HL-60 (cell line): ENCODE measurements around the gene CACNA1I.

ENCODE experiments used
- DNase-seq, 2 experiments: peaks; one replicate each; pipeline ENCODE4 v3.0.0-alpha.2; 2010 to 2020; ENCODE audit warnings: low read depth in 1 of 2, low spot score in 1 of 2
- H3K27ac ChIP-seq: fragments of 250-450 bp; sonication (Bioruptor Pico); replicated peaks from 2 replicates; pipeline ENCODE4 v1.5.1; 2020; ENCODE audit warnings: mild to moderate bottlenecking, moderate library complexity
- H3K27me3 ChIP-seq: fragments of 250-450 bp; sonication (Bioruptor Pico); 2 replicates; pipeline ENCODE4 v1.5.1; 2021; ENCODE audit warnings: mild to moderate bottlenecking, moderate library complexity; ENCODE audit not compliant: insufficient read depth, poor library complexity, severe bottlenecking
- H3K4me3 ChIP-seq: replicated peaks from 2 replicates; pipeline ENCODE4 v1.5.1; 2011; ENCODE audit warnings: mild to moderate bottlenecking, control low read depth, low read length; ENCODE audit not compliant: insufficient read depth
- CTCF ChIP-seq: IDR thresholded peaks from one replicate; pipeline ENCODE4 v1.5.1; 2011; ENCODE audit warnings: low read length, control low read depth, inconsistent platforms; ENCODE audit not compliant: insufficient read depth
- GABPA ChIP-seq: IDR thresholded peaks from 2 replicates; pipeline ENCODE4 v1.6.1; 2012; ENCODE audit warnings: low read depth
- POLR2AphosphoS5 ChIP-seq: IDR thresholded peaks from 2 replicates; pipeline ENCODE4 v1.6.1; 2012; ENCODE audit warnings: low read depth
- REST ChIP-seq: IDR thresholded peaks from 2 replicates; pipeline ENCODE4 v1.6.1; 2012; ENCODE audit warnings: low read depth; ENCODE audit not compliant: insufficient replicate concordance
- SPI1 ChIP-seq: IDR thresholded peaks from 2 replicates; pipeline ENCODE4 v1.6.1; 2012; ENCODE audit warnings: low read depth, mild to moderate bottlenecking, borderline replicate concordance

Gene CACNA1I

GRCh38 chr22:39592081-39593065, 21.8 kb downstream of the CACNA1I start:
- no peak for DNase-seq
- no peak overlapping the region for H3K4me3 ChIP-seq
- no peak overlapping the region for H3K27ac ChIP-seq
- peaks cover 4% of the 10 kb centered on the region for H3K27me3 ChIP-seq
- no peak for TF ChIP-seq POLR2AphosphoS5

- Histone ChIP-seq H3K27me3 (peaks cover 7% of the 10 kb centered on the region), H3K27ac (no peak overlapping the region), H3K4me3 (no peak overlapping the region)
- DNase-seq, result no peak
- no peak for TF ChIP-seq GABPA
- TF ChIP-seq REST, result no peak
- no peak for TF ChIP-seq SPI1
- no peak for TF ChIP-seq CTCF
- no peak for TF ChIP-seq POLR2AphosphoS5
These were observed 22.7 kb downstream of the CACNA1I start for GRCh38 chr22:39593066-39593930.

GRCh38 chr22:39593931-39594285, 23.4 kb downstream of the CACNA1I start:
- no peak for DNase-seq
- TF ChIP-seq GABPA, result no peak
- Histone ChIP-seq H3K27ac (no peak overlapping the region), H3K27me3 (peaks cover 7% of the 10 kb centered on the region), H3K4me3 (no peak overlapping the region)

GRCh38 chr22:39594411-39594810, 23.9 kb downstream of the CACNA1I start:
- no peak overlapping the region for H3K4me3 ChIP-seq
- DNase-seq, result no peak
- H3K27ac ChIP-seq, result no peak overlapping the region
- H3K27me3 ChIP-seq, result peaks cover 7% of the 10 kb centered on the region
- no peak for TF ChIP-seq GABPA
- no peak for TF ChIP-seq REST
- TF ChIP-seq POLR2AphosphoS5, result no peak
- TF ChIP-seq SPI1, result no peak
- no peak for TF ChIP-seq CTCF
